Fibroblast of skin of right biceps (primary cell): Measurements from ENCODE around the gene ANP32B.
A peak's percentile ranks its signal among the peaks of the same experiment; 100 is the strongest.
"Not testable (repeated sequence)": the region's sequence is repeated elsewhere in the genome, so short reads cannot be mapped to it uniquely, and the experiment has no call there.

ENCODE experiments used
- DNase-seq: peaks from one replicate; pipeline ENCODE4 v3.0.0-alpha.2; 2013

The ANP32B gene

DNA sequence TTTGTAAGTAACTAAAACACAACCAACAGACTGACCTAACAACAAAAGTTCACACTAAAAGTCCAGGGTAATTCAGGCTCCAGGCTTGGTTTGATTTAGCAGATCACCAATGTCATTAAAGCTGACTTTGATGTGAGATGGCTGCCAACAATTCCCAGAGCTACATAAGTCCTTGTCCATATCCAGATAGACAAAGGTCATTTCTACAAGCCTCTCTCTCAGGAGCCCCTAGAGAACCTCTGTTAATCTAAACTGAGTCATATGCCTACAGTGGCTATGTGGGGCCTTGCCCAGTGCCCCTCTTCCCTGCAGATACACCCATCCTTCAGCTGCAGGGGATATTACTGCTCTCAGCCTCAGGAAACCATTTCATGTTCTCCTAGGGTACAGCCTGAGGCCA lies 18.2 kb upstream of the ANP32B start:
- no peak for DNase-seq

DNA sequence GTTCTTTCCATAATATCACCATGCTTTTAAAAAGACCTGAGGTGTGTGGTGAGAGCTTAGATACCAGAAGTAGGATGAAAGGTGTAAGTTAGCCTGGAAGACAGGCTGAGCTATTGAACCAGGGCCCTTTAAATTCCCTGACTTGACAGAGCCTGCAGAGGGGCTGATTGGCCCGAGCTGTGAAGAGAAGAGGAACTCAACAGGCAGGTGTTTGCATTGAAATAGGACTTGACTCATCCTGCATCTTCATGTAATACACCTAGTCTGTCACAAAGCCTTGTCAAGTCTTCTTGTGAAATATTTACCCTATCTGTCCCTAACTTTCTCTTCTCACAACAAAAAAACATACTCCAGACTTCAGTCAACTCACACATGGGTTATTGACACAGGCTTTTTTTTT lies 16.6 kb upstream of the ANP32B start:
- no peak for DNase-seq

DNA sequence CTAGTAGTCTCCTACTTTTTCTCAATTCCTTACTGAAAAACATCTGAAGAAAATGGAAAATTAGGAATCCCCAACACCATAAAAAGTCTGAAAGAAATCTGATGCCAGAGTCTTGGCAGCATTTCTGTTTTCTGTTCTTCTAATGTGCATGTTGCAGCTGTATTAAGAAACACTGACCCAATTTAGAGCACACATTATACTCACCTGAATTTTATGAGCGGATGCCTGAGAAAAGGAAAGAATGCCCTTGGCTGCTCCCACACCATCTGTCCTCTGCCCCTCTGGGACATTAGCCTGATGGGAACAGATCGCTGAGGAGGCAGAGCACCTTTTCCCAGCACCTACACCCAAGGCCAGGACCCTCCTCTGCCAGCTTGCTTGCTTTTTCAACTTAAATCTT lies 14.1 kb upstream of the ANP32B start:
- no peak for DNase-seq

DNA sequence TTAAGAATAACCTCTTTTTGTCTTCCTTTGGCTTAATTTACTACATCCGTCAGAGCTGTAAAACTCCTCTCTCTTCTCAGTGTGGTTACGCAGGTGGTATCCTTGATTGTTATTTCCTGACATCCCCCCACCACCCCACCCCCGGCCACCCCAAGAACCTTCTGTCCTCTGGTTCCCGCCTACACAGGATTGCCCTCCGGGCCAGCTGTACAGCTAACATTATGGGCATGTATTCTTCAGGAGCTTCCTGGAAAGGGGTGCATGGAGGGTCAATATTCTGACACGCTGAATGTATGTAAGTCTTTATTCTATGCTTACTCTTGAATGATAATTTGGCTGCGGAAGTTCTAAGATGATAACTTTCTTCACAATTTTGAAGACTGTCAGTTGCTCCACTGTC lies 13.0 kb upstream of the ANP32B start:
- DNase-seq = no peak

DNA sequence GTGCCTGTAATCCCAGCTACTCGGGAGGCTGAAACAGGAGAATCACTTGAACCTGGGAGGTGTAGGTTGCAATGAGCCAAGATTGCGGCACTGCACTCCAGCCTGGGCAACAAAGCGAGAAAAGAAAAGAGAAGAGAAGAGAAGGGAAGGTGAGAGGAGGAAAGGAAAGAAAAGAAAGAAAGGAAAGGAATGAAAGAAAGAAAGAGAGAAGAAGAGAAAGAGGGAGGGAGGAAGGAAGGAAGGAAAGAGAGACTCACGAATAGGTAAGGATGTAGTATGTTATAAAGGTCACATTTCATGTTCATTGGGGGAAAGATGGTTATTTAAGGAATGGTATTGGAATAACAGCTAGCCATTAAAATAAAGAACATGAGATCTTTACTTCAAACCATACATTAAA lies 10.4 kb upstream of the ANP32B start:
- no peak for DNase-seq

DNA sequence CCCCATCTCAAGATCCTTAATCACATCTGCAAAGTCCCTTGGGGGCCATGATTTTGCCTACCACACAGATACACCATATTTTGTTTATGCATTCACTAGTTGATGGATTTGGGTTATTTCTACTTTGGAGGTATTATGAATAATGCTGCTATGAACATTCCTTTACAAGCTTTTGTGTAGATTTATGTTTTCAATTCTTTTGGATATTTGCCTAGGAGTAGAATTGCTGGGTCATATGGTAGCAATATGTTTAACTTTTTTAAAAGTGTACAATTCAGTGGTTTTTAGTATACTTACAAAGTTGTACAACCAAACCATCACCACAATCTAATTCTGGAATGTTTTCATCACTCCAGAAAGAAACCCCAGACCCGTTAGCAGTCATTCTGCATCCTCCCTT lies 7.8 kb upstream of the ANP32B start:
- DNase-seq = peak; percentile 46

DNA sequence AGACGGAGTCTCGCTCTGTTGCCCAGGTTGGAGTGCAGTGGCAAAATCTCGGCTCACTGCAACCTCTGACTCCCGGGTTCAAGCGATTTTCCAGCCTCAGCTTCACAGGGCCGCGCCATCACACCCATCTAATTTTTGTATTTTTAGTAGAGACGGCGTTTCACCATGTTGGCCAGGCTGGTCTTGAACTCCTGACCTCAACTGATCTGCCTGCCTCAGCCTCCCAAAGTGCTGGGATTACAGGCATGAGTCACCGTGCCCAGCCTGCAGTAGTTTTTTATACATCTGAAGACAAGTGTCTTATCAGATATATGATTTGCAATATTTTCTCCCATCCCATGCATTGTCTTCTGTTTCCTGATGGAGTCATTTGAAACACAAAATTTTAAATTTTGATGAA lies 6.5 kb upstream of the ANP32B start:
- DNase-seq = not testable (repeated sequence)

DNA sequence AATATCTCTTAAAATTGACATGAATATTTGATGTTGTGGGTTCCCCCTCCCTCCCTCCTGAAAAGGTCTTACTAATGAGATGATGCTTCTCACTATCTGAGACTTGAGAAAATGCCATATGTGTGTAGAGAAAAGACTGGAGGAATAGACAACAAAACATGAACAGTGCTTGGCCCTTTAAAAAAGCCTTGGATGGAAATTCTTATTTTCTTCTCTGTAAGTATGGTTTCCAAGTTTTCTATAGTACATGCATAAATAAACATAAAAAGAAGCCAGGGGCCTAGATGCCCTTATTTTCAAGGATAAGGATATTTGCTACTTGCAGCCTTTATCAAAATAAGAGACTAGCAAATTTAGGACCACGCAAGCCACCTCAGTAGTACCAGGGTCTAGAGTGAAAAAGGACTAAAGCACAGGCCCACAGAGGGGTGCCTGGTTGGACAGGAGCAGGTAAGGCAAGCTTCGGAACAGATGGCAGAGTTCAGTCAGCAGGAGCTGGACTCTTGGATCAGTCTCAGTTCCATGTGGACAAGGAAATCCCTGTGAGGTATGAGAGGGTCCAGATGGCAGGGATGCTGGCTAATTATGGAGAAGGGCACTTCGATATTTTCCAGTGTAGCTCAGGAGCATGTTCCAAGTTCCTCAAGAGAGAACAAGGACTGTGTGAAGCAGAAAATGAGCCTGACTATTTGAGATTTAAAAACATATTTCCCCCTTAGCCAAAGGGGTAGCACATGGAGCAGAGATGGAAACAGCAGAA lies 4.6 kb upstream of the ANP32B start:
- no peak for DNase-seq

DNA sequence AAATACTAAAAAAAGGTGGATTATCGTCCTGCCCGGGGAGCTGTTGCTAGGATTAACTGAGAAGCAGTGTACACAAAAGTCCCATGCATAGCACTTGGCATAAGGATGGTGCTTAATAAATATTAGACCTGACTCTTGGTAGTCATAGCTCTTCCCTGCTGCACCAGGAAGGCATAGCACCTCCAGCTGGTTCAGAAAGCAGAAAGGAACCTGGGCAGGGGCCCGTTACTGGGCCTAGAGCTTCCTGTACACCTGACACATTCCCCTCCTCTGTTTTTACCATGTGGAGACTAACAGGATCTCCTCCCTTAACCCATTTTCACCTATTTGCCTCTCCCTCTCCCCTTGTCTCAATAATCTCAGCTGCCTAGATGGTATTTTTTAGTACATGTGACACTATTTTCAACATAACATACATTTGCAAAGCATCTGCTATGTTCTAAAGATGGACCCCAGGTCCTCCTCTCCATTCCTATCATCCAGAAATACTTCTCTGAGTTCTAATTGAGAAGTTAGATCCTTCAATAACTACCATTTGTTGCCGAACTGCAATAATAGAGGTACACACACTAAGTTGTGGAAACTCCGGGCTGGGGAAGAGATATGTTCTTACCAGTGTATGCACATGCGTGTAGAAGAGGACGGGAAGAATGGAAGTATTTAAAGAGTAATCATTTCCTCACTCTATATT lies 3.2 kb upstream of the ANP32B start:
- DNase-seq = no peak

DNA sequence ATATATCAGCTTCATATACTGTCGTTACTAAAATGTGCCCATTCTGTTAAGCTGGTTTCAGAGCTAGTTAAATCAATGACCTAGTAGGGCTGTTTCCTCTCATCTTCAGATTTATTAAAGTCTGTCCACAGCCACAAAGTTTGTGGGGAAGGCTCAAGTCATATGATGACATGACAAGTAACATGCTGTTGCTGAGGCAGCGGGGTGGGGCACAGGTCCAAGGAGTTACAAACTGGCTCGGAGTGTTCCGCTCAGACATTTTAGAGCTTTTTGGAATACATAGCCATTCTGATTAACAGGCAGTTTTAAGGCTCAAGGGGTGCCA lies 2.7 kb upstream of the ANP32B start:
- peak; percentile 45 for DNase-seq

DNA sequence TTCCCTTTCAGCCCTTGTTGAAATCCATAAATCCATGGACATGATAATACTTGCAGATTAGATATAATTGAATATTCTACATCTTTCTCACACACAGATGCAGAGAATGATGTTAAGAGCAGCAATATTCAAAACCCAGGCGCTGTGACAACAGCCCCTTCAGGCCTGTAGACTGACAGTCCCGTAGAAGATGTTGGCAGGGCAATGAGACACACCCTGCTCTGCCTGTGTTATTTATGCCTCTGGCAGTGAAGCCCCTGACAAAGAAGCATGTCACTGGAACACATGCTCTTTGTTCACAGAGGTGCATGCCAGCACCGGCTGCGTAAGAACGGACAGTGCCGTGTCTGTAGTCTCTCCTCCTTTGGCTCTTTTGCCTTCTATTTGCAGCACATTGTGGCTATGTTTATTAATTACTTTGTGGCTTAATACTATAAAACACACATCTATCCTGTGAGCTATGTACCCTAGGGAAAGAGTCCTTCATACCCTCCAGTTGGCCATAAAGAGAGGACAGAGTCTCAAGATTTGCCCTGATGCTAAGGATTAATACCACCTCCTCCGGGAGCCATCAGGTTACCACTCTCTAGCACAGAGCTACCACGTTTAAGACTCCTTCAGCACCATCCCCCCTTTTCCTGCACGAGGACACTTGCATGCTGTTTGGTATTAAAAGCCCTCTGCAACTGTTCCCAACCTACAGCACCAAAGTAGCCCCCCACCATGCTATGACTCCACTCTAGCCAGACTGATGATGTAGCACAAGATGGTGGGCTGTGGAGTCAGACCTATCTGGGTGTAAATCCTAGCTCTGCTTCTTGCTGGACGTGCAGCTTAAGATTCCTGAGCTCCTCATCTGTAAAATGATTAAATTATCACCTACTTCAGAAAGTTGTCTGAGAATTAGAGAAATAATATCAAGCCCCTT lies 2.0 kb upstream of the ANP32B start:
- no peak for DNase-seq

DNA sequence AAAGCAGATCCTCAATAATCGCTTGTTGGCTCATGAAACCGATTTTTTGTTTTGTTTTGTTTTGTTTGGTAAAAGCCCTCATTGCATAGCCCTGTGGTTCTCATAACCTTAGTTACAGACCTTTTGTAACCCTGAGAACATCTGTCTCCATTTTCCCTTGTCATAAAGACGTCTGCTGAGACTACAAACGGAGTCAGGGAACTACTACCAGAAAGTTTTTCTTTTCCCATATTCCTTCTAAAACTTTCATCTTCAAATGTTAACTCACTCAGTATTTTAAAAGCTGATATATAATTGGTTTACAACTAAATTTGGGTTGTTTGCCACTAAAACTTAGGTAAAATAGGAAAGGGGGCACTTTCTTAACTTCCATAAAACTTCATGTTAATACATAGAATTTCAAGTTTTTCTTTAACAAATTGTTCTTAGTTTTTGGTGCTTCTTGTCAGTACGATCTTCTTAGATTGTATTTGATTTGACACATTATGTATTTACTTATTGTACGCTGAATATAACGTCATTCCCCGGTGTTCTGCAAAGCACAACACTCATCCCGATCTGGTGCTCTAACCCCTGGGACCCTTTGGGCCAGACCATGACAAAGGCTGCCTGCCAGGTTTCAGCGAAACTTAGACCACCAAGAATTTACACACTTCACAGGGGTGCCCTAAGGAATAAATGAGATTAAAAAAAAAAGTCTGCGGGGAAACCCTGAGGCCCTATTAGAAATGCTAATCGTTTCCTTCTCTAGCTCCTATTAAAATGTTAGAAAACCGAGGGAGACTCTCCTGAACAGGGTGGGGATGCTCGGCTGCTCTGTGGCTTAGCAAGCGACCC lies 1.1 kb upstream of the ANP32B start:
- DNase-seq = no peak

DNA sequence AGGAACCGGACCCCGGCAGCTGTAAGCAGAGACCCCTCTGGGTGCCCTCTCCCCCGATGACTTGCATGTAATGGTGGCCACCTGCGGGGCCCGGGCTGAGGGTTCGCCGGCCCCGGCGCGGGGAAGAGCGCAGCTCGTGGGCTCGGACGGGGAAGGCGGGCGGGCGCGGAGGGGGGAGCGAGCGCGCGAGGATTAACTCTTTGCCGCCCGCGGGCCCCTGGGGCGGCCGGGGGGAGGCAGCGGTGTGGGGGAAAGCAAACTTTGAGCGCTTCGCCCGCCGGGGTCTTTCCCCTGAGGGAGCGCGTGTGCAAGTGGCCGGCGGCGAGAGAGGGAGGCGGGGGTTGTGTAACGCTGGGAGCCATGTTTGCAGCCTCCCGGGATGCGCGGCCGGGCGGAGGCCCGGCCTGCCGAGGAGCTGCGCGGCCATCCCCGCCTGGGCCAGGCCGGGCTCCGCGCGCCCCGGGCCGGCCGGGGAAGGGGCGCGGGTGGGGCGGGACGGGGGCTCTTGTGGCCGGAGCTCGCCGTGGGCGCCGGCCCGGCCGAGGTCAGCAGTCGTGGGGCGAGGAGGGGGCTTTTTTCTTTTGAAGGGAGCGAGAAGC lies 547 bp downstream of the ANP32B start:
- peak; percentile 53 for DNase-seq

DNA sequence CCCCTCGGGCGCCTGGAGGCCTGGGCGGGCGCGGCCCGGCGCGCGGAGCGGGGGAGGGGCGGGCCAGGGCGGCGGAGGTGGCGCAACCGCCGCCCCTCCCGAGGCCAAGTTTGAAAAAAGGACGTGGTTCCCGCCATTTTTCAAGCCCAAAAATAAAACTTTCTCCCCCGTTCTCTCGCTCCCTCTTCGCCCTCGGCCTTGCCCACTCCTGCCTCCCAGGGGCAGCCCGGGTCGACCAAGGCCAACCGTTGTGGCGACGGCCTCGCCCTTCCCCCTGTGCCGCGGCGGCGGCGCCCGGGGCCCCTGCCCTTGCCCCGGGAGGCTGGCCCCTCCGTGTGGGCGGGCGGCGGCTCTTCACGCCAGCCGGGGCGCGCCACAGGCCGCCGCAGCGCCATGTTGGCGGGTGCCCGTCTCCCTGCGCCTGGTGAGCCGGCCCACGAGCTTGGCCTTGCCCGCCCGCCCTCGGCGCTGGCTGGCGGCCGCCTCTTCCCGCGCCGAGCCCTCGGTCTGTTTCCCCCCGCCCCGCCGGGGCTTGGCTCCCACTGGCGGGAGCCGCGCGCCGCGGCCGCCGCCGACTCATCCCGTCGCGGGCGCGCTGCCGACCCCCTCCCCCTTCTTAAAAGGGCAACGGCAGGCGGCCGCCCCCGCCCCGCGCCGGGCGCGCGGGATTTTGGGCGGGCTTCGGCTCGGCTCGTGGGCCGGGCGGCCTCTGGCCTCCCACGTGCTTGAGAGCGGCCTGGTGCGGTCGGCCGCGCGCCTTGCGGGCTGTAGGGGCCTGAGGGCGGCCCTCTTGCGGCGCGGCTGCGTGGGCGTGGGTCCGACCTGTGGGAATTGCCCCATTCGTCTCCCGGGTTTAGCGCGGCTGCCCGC lies 1.3 kb downstream of the ANP32B start:
- peak; percentile 86 for DNase-seq

DNA sequence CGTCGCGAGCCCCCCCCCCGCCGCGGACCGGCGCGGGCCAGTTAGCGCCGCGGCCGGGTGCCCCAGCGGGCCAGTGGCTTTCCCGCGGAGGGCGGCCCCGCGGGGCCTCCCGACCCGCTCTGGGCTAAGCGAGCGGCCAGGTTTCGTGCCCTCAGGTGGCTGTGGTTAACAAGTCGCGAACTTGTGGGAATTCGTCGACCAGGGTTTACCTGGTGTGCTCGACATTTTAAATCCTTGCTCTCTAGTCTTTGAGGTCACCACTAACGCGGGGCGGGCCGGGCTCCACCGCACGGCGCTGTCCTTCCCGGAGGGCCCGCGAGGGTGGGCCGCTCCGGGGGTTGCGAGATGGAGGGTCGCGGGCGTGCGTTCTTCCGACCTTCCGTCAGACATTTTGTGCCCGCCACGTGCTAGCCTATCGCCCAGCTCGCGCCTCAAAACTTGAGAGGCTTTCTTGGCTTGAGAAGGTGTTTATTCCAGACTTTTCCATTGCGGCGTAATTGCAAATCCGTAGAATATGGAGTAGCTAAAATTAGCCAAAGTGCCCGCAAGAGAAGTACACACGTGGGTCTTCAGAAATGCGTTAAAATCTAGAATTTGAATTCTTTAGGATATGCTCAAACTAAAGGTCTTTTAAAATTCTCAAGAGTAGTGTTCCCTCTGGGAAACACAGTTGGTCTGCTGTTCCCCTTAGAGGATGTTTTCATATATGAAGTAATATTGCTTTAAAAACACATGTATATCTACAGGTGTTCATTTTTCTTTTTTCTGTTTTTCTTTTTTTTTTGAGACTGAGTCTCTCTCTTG lies 2.1 kb downstream of the ANP32B start:
- DNase-seq = peak; percentile 37

DNA sequence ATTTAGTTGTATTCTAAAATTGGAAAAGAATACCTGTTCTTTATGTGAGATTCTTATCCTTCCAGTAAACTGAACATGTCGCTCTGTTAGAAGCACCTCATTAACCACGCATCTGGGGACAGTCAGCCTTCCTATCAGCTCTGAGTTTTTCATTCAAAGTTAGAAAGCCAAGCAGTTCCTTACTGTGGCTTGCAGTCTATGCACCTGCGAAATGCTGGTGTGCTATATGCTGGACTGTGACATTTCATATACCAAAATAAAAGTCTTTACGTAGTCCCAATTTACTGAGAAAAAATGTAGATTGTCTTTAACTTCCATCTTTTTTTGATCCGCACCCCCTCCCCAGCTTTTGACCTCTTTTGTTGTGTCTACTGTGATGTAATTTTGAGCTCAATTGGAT lies 4.3 kb downstream of the ANP32B start:
- DNase-seq = no peak

DNA sequence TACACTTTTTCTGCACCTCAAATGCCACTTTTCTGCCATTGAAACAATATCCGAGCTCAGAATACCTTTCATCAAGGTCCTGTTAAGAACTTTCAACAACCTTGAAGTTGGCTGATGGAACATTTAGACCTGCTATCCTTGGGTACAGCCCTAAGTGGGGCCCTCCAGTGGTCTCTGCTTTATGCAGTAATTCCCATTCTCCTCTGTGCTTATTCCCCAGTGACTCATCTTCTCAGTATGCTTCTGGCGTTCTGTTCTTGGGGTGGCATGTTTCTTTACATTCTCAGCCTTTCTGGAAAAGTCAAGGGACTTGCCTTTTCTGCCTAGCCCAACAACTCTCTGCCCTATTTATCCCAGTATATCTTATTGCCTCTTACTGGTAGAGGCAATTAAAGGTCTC lies 7.1 kb downstream of the ANP32B start:
- peak; percentile 83 for DNase-seq

DNA sequence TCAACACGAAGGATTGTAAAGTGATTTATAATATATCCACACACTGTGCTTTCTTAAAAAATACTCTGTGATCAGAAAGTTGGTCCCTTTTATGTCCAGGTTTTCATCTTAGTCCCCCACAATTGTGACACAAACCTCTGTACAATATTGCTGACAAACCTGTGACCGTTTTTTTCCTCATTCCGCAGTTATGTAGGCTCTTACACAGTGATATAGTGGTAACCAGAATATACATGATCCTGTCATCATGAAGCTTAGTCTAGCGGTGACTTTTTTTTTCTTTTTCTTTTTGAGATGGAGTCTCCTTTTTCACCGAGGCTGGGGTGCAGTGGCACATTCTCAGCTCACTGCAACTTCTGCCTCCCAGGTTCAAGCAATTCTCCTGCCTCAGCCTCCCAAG lies 8.7 kb downstream of the ANP32B start:
- DNase-seq = no peak

DNA sequence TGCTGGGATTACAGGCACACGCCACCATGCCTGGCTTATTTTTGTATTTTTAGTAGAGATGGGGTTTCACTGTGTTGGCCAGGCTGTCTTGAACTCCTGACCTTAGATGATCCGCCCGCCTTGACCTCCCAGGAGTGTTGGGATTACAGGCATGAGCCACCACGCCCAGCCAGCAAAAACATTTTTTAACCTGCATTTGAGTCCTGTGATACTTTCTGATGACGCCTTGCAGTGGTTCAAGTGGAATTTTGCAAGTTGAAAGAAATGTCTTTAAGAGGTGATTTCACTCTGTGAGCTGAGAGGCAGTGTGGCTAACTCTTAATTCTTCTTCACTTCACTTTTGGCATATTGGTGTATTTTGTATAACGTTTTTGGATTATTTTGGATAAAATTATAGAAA lies 9.1 kb downstream of the ANP32B start:
- no peak for DNase-seq

DNA sequence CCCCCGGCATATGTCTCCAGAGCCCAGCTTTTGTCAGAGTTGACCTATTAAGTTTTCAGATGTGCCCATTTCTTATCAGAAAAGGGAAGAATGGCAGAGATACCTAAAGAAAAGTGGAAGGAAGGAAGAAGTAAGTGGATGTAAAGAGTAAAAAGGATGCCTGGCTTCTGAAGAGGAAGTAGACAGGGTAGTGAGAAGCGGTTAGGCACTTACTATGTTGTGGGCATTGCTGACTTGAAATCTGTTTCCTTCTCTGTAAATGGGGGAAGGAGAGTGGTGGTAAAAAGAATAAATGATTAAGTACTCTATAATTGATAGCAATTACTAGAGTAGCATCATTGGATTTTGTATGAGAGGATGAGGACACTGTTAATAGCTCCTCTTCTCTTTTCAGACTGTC lies 9.9 kb downstream of the ANP32B start:
- no peak for DNase-seq

DNA sequence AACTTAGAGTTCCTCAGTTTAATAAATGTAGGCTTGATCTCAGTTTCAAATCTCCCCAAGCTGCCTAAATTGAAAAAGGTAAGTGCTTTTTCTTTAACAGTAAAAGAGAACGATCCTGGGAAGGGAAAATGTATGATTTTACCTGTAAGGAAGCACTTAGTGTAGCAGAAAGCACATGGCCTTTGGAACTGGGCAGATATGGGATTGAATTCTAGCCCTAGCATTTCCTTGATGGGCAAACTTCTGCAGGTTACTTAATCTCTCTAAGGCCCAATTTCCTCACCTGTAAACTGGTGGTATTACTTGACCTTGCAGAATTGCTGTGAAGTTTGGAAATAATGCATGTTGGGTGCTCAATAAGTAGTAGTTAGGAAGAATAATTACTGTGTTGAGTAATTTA lies 11.6 kb downstream of the ANP32B start:
- DNase-seq = no peak
